Measurements from ENCODE around the gene BDNF.
"Not testable (repeated sequence)": the region's sequence is repeated elsewhere in the genome, so short reads cannot be mapped to it uniquely, and the experiment has no call there.

The BDNF gene

DNA sequence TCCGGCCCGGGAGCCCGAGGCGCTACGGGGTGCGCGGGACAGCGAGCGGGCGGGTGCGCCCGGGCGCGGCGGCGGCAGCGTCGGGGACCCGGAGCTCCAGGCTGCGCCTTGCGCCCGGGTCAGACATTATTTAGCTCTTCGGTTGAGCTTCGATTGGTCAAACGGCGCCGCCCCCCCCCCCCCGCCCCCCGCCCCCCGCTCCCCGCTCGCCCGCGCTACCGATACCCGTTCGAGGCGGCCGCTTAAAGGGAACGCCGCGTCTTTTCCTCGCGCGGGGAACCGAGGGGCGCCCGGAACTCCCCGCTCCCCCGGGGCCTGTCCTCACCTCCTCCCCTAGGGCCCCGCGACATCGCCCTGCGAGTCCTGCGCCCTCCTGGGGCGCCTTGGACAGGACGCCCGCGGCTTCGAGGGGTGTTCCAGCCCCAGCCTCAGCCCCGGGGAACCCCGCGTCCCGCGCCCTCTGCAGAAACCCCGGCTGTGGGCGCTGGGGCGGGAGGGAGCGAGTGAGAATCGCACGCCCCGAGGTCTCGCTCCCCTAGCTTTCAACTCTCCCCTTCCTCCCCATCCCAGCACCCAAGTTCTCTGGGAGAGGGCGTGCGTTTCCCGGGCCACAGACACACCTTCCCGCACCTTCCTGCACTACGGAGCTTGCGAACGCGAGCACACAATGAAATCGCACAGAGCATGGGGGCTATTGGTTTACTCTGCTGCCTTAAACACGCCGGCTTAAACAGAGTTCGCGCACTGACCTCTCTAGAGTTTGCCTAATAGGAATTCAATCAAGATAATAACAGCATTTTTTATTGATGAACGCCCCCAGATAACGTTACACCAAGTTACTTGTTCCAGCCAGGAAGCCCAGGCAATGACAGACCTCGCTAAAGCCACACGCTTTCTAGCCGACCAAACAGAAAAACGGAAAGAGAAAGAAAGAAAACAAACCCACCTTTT lies at the start of gene BDNF:
Gene BDNF (minus strand): TSS at position 105 of the 951 bp plus-strand sequence. CDS start 41,891 bp downstream, outside the sequence.
- DNase-seq: no peak

- no peak for DNase-seq
Observed at GRCh38 chr11:27740362-27741013, 40.2 kb upstream of the BDNF start.

DNA sequence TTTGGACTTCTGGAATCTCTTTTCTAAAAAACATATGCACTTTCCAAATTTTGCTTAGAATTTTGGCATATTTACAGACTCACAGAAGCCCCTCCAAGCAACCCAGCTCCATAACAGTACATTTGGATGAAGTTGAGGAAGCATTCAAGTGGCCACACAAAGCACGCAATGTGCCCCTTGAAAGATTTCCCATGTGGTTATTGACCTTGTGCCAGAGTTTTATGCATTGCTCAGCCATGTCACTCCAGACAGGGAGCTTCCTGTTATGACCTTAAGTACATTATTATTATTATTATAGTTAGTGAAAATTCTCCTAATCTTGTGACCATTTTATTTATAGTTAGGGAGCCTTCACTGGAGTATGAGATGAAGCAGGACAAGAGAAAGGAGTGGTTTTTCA lies 35.0 kb upstream of the BDNF start:
- DNase-seq: no peak

DNA sequence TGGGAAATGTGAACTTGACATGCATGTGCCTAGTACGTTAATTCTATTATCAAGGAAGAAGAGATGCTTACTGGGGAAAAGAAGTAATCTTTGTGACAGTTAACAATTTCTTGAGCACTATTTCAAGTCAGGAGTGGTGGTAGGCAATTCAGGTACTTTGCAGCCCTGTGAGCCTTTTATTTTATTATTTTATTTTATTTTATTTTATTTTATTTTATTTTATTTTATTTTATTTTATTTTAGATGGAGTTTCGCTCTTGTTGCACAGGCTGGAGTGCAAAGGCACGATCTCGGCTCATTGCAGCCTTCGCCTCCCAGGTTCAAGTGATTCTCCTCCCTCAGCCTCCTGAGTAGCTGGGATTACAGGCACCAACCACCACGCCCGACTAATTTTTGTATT lies 31.5 kb upstream of the BDNF start:
- not testable (repeated sequence) for DNase-seq

DNA sequence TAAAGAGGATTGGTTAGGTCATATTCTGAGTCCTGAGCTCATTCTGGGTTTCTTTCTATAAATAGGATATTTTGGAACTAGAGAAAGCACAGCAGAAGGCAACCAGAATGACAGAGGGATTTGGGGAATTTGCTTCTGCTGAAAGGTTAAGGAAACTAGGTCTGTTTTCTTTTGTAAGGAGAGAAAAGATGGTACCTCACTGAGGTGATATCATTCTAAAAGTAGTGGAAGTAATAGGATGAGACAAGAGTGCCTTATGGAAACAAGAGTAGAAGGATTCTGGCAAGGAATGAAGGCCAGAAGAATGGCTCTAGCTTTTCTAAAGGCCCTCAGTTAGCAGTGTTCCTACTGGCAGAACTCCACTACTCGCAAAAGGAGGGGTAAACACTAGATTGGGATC lies 26.7 kb upstream of the BDNF start:
- no peak for DNase-seq

DNA sequence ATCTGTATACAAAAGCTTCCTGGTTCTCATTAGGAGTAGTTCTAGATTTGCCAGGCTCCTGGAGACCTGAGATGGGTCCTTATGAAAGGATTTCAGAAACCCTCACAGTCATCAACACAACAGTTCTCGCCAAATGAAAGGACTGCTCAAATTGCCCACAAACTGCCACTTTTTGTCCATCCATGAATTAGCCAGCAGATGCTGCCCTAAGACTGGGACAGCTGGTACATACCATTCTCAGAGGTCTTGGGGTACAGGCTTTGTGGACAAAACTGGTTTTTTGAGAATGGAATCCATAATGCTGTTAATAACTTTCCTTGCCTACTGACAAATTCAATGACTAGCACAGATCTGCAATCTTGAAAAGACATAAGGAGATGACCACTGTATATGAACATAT lies 23.4 kb upstream of the BDNF start:
- no peak for DNase-seq

GRCh38 chr11:27722953-27723344 lies 22.7 kb upstream of the BDNF start:
- DNase-seq: no peak

DNA sequence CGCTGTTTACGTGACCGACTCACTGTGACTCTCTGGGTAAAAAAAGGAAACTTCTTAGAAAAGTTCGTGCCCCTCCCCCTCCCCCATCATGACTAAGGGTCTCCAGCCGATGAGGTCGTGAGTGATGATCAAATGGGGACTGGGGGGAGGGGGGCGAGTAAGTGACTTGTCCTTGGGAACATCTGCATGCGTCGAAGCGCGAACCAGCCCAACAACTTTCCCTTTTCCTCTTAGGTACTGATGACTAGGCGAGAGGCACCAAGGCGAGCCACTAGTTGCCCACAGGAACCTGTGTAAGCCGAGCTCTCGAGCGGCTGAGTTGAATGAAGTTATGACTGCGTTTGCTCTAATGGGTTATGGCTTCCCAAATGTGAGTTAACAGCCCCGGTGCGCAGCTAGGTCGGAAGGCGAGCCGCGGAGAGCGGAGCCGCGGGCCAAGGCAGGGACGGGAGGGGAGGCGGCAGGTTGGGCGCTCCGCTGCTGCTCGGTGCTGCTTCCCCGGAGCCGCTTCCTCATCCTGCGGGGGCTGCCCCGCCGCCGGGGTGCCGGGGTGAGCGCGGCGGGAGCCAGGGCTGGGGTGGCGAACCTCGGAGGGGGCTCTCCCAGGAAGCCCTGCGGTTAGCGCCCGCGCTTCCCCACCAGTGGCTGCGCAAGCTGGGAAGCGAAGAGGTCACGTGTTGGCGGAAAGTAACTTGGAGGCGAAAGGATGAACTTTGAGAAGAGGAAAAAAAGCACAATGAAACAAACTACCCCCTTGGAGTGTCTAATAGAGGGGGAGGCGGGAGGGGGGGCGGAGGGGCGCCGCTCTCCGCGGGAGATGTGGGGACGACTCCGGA lies 22.1 kb upstream of the BDNF start:
- DNase-seq: peak; percentile 25

DNA sequence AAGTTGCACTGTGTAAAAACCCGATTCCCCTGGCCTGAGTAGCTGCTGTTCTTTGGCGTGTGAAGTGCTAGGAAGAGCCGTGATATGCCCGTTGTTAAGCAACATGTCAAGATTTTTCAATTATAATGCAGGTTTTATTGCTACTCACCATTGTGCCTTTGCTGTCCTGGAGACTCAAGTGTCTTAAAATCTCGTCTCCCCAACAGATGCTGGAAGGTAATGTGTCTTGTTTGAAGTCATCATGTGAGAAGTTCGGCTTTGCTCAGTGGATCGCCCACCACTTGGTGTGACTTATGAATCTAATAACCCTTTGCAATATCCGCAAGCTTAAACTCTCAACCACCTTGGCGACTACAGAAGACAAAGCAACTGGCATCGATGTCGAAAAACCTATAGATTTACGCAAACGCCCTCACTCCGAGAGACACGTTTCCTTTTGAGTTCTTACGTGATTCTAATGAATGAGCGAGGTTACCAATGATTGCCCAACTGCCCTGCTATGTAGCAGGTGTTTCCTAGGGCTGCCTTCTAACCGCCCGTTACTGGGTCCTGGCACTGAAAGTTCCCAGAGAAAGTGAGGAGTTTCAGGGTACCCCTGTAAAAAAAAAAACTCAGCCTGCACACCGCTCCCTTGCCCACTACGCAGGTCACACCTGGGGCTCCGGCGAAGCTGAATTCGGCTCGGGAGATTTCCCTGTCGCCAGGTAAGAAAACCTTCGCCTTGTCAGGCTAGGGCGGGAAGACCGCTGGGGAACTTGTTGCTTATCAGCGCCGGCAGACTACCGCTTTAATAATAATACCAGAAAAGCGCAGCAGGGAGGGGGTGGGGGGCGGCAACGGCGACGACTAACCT lies 21.2 kb upstream of the BDNF start:
- peak; percentile 44 for DNase-seq

GRCh38 chr11:27720277-27720830 lies 20.1 kb upstream of the BDNF start:
- peak; percentile 75 for DNase-seq

GRCh38 chr11:27719546-27719925 lies 19.3 kb upstream of the BDNF start:
- no peak for DNase-seq

- no peak for DNase-seq
Observed at GRCh38 chr11:27718863-27719545, 18.7 kb upstream of the BDNF start.

- DNase-seq: no peak
Observed at GRCh38 chr11:27718346-27718862, 18.1 kb upstream of the BDNF start.

DNA sequence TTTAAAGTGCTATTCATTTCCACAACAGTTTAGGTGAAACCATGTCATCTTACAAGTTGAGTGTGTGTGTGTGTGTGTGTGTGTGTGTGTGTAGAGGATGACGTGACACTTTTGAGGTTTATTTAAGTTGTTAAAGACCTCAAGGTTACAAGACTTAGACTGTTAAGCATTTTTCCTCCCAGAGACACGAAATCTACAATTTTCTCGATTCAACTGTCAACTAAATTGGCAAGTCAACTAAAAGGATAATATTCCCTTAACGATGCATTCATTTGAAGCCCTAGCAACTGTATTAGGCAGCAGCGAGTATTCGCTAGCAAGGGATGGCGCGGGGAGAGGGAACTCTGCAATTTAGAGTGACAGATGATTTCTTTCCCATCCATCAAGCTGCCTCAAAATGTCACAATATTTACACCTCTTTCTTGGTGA lies 17.6 kb upstream of the BDNF start:
- DNase-seq: no peak

- no peak for DNase-seq
Observed at GRCh38 chr11:27717377-27717776, 17.1 kb upstream of the BDNF start.

DNA sequence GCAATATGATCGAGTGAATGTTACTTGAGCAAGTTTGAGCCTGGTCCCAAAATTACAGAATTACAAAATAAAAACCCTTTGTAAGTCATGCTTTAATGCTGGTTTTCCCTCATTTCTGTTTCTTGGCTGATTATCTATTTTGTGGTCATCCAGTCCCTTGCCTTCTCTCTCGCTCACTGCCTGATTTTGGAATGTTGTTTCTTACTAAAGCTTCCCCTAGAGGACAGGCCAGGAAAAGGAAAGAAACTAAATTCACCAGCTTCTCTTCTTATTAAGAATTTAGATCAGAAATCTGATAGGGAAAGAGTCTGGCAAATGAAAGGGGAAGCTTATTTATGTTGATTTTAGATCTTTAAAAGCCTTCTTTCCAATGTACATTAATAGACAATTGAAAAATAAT lies 16.6 kb upstream of the BDNF start:
- no peak for DNase-seq

DNA sequence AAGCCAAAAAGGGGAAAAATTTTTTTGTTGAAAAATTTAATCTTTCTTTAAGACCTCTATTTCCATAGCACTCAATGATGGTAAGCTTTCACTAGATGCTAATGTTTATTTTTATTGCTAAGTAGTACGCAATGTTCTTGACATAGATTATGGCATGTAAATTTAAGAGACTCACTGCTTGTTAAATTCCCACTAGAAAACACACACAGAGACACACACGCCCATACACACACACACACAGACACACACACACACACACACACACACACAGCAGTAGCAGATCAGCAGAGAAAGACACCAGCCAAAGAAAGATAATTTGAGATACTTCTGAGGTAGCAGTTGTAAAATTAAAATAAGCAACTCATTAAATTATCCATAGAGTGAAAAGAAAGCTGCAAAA lies 16.0 kb upstream of the BDNF start:
- no peak for DNase-seq

DNA sequence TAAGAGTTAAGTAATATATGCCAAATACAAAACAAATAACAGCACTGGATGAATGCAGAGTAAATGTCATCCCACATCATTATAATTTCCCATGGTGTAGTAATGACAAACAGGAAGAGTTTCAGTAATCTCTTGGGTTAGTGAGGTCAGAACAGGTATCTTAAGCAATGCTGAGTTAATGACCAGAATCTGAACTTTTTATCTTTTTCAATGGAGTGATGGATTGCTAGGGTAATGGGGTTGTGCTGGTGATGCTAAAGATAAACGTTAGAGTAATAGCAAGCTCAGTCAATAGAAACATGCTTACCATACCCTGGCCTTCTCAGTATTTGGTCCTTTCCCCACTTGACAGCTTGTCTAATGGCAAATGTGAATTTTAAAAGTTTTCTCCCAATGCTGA lies 11.5 kb upstream of the BDNF start:
- DNase-seq: no peak

DNA sequence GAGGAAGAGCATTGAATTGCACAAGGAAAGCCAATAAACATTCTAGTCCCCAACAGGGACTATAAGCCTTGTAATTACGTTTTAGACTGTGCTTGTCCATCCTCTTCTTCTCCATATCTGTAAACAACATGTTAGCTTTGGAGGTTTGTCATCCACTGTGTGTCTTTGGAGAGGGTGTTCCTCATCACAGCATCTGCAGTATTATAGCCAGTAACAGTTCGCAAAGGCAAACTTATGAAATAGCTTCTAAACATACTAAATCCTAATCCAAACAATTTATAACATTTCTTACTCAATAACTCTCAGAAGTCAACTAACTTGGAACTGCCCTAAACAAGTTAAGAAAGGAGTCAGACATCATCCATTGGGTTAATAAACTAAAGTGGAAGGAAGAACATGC lies 10.3 kb upstream of the BDNF start:
- DNase-seq: no peak

GRCh38 chr11:27707676-27708075 lies 7.4 kb upstream of the BDNF start:
- no peak for DNase-seq
